ENCODE data around the gene RAI1. TPM values are rescaled to one million over a fixed set of nuclear protein-coding genes. Genes with fewer than 3 reads are reported as not detected.

The RAI1 gene
- total and polyA plus RNA-seq, 2 of the 13 experiments (the other 11 are each of a cell fraction or from before 2014, with no cell fraction given) = 3.4 to 5.2 TPM

DNA sequence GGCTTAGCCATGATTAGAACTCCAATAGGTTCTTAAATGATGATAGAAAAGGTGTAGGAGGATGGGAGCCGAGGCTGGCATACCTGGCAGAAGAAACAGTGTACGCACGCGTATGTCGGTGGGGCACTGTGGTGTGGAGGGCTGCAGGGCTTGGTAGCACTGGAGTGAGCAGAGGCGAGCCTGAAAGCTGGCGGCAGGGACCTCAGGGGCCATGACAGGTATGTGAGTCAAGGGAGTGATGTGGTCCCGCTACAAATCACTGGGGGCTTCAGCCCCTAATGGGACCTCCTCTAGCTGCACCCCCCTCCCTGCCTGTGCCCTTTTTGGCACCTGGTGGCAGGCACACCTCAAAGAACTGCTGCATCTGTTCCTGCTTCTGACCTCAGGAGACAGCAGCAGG lies 67.3 kb downstream of the RAI1 start (continued):
- TF ChIP-seq, protein P1, sequence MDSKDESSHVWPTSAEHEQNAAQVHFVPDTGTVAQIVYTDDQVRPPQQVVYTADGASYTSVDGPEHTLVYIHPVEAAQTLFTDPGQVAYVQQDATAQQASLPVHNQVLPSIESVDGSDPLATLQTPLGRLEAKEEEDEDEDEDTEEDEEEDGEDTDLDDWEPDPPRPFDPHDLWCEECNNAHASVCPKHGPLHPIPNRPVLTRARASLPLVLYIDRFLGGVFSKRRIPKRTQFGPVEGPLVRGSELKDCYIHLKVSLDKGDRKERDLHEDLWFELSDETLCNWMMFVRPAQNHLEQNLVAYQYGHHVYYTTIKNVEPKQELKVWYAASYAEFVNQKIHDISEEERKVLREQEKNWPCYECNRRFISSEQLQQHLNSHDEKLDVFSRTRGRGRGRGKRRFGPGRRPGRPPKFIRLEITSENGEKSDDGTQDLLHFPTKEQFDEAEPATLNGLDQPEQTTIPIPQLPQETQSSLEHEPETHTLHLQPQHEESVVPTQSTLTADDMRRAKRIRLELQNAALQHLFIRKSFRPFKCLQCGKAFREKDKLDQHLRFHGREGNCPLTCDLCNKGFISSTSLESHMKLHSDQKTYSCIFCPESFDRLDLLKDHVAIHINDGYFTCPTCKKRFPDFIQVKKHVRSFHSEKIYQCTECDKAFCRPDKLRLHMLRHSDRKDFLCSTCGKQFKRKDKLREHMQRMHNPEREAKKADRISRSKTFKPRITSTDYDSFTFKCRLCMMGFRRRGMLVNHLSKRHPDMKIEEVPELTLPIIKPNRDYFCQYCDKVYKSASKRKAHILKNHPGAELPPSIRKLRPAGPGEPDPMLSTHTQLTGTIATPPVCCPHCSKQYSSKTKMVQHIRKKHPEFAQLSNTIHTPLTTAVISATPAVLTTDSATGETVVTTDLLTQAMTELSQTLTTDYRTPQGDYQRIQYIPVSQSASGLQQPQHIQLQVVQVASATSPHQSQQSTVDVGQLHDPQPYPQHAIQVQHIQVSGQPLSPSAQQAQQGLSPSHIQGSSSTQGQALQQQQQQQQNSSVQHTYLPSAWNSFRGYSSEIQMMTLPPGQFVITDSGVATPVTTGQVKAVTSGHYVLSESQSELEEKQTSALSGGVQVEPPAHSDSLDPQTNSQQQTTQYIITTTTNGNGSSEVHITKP (CRISPR knock-in tag; IDR thresholded peaks at IDR 0.05; ENCODE audit: low read depth) = no peak
- TF ChIP-seq ZNF83 (CRISPR knock-in tag; IDR thresholded peaks at IDR 0.05; ENCODE audit: borderline replicate concordance) (no peak), DR1 (CRISPR knock-in tag; IDR thresholded peaks at IDR 0.05) (no peak), MIER3 (CRISPR knock-in tag; IDR thresholded peaks at IDR 0.05; ENCODE audit: borderline replicate concordance) (no peak), ZNF567 (CRISPR knock-in tag; IDR thresholded peaks at IDR 0.05; ENCODE audit: borderline replicate concordance) (no peak), ZNF572 (CRISPR knock-in tag; IDR thresholded peaks at IDR 0.05) (no peak), HDAC1 (CRISPR knock-in tag; IDR thresholded peaks at IDR 0.05) (no peak), RBM39 (IDR thresholded peaks at IDR 0.05; ENCODE audit: low read depth, low read length, poor library complexity, severe bottlenecking) (no peak), ZKSCAN8 (CRISPR knock-in tag; IDR thresholded peaks at IDR 0.05; ENCODE audit: borderline replicate concordance) (no peak), JUN (CRISPR knock-in tag; IDR thresholded peaks at IDR 0.05) (no peak), KMT2B (CRISPR knock-in tag; IDR thresholded peaks at IDR 0.05) (no peak), ELF1 (CRISPR knock-in tag; IDR thresholded peaks at IDR 0.05) (no peak)
- TF ChIP-seq, protein P2, sequence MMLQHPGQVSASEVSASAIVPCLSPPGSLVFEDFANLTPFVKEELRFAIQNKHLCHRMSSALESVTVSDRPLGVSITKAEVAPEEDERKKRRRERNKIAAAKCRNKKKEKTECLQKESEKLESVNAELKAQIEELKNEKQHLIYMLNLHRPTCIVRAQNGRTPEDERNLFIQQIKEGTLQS (CRISPR knock-in tag; IDR thresholded peaks at IDR 0.05) = no peak

Data from HepG2 (cell line).